ENCODE results near the gene DLGAP1.
"Not testable (repeated sequence)": the region's sequence is repeated elsewhere in the genome, so short reads cannot be mapped to it uniquely, and the experiment has no call there.

DLGAP1 gene

DNA sequence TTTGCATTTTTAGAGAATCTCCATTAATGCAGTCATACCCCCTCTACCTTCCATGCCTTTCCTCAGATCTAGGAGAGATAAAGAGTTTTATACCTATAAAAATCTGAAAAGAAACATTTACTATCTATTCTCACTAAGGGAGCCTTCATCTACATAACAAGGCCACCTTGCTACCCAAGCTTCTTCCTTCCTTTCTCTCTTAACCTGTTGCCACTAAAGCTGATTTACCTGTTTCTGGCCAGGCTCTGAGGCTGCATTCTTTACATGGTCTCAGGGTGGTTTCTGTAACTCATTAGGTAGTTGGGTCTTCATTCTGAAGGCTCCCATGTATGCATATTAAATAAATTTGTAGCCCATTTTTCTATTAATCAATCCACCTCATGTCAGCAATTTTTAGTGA is 391.6 kb downstream of the DLGAP1 start:
- DNase-seq, result no peak

DNA sequence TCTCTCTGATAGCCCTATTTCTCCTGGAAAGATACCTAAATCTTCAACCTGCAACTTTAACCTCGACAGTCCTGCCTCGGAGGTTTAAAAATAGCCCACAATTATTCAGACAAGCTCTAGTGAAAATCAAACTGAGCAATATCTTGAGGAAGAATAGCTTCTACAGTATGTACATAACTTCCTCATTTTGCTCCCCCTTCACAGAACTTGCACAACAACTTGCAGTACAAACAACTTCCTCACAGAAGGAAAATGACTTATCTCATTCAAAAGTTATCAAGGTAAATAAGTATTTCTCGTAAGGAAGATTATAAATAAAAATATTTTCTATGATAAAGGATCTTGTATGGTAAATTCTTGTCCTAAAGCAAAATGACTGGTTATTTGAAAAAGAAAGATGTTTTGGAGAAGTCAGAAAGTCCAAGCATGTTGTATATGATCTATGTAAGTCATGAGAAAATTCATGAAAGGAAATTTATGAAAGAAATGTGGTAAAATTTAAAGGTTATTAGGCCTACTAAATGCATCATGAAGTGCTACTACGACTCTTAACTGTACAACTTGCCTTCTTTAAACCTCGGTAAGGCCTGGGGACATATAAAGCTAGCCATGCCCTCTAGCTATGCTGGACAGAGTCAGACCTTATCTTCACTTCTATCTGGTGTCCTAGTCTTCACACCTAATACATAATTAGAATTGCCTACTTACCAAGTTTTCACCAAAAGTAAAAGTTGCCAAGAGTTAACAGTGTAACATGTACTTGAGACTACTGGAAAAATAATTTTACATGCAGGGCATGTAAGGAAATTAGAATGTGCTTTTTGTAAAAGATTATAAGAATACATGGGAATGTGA is 394.5 kb downstream of the DLGAP1 start:
- DNase-seq, result no peak

DNA sequence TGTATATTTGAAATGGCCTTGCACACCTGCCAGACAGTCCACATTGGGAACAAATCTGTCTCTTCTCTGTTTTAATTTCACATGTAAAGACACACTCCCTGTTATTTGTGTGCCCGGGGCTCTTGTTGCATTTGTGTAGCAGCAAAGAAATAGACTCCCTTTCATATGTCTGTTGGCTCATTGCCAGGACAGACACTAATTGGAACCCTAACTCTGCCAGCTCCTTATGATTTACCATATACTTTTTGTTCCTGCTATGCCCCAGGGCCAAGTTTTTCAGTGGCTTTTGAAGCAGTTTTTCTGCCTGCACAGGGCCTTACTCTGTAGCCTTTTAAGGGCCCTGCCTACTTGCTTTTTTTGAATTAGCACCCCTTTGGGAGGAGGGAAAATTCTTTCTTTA is 396.9 kb downstream of the DLGAP1 start:
- no peak for DNase-seq

DNA sequence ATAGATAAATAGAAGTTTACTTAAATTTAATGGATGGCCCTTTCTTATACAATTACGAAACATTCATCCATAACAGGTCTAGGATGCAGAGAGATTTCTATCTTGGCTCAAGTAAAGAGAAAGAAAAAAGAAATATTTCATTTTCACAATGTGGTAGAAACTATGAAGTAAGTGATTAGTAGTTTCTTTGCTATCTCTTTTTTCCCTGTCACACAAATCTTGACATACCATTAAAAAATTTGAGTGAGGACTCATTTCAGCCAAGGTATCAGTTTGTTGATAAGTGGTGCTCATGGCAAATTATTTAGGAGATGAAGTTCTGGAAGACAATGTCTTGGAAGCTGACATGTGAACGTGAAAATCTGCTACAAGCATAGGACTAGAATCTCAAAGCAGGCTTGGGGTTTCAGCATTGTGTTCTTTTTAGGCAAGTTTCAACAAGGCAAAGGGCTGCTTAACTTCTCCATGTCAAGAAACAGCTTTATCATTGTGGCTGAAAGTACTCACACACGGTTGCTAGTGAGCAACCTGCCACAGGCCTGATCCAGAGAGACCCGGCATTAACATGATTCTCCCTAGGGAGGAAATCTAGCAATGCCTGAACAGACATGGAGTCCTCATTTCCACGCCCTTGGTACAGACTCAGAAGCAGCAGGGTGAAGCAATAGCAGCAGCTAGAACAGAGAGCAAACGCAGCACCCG is 414.6 kb downstream of the DLGAP1 start:
- DNase-seq, result no peak

DNA sequence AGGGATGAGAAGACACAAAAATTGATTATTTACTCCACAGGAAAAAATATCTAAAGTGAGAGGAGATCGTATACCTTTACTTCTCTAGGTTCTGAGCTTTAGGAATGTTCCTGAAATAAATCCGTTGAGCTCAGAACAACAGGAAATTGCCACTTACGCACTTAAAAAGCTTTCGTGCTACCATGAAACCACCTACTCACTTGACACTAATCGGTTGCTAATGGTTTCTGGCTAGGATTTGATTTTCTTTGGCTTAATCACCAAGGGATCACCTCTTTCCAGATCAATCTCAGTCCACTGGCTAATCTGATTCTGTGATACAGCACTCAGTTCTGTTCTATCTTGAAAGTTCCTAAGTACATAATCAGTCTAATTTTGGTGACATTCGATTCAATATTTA is 419.6 kb downstream of the DLGAP1 start:
- no peak for DNase-seq

DNA sequence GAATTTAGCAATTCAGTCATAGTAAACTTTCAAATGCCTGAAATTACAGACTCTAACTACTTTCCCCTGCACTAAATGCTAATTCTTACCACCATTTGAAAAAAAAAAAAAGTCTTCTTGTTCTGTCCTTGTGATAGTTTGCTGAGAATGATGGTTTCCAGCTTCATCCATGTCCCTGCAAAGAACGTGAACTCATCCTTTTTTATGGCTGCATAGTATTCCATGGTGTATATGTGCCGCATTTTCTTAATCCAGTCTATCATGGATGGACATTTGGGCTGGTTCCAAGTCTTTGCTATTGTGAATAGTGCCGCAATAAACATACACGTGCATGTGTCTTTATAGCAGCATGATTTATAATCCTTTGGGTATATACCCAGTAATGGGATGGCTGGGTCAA is 420.3 kb downstream of the DLGAP1 start:
- DNase-seq, result not testable (repeated sequence)

DNA sequence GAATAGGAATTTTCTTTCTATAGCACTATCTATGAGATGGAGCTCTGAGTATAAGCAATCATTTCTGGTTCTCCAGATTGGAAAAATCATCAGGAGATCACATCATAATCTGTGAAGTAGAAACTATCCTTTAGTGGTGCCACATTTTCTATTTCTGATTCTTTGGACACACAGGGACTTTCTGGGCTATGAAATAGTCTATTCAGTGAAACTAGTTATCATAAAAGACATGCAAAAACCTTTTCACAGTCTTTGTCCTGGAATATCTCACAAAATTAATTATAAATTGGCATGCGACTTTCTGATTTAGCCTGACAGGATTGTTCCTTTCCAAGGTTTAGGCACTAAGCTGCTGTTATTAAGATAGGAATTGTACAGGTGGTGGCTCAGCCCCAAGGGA is 428.6 kb downstream of the DLGAP1 start:
- no peak for DNase-seq

DNA sequence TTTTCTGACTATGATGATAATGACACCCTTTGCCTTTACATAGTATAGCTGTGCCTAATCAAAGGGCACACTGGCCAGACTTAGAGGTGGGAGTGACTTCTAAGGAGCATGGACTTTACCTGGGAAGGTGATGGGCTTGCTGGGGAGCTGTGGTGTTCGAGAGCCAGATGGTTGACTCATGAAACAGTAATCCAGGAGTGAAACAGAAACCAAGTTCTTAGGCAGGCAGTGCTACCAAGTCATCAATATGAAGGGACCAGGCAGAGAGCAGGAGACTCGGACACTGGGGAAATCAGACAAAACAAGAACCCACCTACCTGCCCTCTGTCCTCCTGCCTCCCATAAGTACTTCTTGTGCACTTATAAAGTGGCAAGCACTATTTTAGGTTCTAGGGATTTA is 430.4 kb downstream of the DLGAP1 start:
- no peak for DNase-seq

DNA sequence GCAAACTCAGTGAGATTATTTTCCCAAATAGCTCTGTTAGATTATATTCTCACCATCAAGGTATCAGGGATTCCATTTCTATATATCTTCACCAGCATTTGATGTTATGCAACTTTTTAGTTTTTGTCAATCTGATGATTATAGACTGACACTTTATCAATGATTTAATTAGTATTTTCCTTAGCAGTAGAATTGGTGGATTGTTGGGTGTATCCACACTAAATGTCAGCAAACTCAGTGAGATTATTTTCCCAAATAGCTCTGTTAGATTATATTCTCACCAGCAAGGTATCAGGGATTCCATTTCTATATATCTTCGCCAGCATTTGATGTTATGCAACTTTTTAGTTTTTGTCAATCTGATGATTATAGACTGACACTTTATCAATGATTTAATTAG is 432.4 kb downstream of the DLGAP1 start:
- not testable (repeated sequence) for DNase-seq

DNA sequence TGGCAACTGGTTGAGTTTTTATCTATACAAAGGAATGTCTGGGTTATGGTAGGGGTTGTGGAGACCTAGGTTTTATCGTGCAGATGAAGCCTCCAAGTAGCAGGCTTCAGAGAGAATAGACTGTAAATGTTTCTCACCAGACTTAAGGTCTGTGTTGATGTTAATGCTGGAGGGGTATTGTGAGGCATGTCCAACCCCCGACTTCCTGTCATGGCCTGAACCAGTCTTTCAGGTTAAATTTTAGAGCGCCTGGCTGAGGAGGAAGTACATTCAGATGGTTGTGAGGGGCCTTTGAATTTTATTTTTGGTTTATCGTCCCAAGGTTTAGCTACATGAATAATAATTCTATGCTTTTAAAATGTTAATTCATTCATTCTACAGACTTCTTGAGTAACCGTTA is 435.1 kb downstream of the DLGAP1 start:
- DNase-seq, result no peak

DNA sequence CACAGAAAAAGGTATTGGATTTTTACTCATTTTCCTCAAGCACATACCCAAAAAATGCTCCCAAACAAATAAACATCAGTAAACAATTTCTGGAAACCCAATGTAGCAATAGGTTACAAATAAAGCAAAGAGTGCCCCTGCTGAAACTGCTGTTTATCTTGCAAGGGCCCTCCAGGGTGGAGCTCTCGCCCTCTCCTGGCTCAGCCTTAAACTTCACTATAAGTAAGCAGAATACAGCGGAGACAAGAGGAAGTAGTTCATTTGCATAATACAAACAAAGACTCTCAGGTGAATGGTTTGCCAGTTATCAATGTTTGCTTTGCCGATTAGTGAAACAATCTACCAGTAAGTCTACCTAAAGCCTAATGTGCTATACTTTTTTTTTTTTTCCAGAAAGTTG is 437.6 kb downstream of the DLGAP1 start:
- no peak for DNase-seq

DNA sequence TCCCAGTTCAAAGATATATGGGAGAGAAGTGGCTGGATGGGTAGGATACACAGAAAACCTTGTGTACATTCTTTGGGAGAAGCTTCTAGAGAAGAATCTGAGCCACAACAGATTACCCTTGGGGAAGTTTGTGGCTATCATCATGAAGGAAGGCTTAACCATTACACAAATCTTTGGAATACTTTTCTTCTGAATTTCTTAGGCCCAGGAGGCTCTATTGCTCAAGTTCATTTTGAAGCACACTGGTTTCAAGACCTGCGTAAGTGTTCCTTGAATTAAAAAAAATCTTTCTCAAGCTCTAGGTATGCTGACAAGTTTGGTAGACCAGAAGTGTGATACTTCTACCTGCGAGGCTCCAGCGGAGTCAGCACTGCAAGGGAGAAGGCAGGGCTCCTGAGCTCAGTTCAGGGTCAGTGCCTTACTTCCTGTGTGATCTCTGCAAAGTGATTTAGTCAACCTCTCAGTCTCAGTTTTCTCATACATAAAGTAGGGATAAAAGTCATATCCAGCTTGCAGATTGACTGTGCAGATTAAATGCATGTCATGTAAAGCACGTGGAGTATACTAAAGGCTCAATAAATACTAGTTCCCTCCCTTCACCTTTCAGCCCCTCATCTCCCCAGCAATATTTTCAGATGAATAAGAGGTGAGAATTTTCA is 438.6 kb downstream of the DLGAP1 start:
- DNase-seq, result no peak

DNA sequence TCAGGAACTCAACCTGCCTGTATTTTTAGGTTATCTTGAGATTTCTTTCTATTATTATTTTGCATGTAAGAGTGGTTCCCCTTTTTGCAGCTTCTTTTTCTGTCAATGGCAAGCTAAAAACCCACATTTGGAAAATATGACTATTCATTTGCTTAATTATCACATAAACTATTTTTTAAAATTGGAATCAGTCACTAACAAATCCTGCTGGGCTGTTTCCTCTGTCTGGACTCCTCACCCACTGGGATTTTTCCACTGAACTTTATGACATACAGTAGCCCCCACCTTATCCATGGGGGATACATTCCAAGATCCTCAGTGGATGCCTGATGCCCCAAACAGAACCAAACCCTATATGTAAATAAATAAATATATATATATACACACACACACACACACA is 447.3 kb downstream of the DLGAP1 start:
- no peak for DNase-seq

DNA sequence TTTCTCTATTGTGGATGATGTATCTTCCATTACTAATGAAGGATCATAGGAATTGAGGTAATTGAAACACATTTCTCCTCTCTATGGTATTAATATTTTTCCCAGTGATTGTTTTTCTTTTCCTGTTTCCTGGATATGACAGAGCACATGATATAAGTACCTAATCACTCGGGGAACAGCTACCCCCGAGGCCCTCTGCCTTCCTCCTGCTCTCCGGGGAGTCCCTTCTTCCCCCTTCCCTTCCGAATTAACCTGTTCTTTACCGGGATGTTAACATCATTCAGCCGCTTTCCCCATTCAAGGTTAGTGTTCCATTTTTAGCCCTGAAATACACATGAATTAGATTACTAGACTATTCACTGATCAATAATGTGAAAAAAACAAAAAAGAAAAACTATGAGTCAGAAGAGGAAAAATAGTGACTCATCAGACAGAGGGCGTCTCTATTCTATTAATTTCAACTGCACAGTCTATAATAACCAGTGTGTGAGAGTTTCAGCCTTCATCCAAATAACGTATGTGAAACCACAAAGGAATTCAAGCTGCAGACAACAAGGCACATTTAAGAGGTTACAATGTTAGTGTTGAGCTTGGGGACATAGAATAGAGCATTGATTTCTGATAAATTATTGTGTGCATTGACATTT is 450.8 kb downstream of the DLGAP1 start:
- DNase-seq, result no peak

DNA sequence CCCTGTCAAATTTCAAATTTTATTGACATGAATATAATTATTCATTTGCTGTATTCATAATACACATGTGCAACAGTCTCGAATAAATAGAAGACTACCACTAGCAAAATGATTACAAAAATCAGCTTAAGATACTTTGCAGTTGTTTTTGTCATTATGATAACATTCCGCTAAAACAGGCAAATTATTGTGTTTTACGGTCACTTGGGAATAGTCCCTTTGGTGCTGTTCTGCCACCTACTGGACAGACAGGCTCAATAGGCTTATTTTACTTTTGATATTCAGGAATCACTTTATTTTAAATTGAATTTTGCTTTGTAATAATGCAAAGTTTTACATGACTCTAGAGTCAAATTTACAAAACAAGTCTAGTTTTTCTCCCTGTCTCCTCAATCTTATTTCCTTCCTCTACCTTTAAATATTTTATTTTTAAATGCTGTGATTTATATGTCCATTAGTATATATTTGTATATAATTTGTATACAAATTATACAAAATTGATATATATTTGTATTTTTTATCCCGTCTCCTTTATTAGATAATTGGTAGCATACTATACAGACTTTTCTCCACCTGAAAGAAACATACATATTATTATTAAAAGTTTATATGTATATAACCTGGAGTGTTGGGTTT is 456.3 kb downstream of the DLGAP1 start:
- DNase-seq, result peak in 1 of 2 donors; percentile 66

DNA sequence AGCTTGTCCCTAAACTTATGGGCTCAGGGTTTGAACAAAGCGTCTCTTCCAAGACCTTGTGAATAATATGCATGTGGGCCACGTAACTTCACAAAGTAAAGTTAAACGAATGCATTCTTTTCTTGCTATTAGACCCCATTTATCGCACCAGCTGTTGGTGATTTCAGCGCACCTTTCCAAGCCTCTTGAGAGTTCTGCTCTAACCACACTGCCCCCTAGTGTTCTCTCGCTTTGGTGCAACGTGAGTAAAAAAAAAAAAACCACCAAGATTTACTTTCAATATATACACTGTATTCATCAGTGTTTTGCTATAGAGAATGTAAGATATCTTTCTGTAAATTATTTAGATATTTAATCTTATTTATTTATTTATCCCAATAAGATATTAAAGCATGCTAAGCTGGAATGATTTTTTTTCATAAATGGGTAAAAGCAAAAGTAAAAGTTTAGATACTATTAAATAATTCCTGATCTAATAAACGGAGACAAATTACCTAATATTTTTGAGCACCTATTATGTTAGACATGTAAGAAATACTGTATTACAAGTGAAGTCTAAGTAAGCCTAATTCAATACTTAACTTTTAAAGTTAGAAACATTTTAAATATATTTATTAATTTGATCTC is 459.5 kb downstream of the DLGAP1 start:
- peak; percentile 31 to 63 for DNase-seq

DNA sequence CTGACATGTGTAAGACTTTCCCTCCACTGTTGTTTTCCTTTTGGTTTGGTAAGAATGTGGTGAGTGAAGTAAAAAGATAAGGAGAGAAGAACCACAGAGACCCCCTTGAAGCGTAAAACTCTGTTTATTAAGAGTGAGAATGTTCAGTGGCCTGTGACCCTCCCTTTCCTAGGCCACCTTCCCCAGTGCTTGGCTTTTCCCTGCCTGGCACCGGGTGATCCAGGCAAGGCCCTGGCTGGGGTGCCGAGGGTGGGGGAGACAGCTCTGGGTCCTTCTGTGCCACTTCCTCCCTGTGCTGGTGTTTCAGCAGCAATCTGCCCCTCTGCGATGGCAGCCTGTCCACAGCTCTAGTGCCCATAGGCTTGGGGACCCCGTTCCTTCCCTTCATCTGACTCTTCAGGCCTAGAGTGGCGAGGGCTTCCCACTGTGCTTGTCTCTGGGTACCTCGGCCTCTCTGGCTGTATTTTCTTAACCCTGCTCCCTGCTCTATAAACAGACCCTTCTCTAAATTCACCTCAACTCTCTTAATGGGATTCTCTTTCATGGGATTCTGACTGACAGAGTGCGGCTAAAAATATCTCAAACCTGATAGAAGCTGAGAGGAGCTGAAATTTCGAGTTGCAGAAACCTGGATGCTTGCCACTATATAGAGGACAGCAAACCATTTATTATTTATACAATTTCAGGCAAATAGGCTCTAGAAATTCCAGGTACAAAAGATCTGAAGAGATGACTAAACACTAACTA is 461.0 kb downstream of the DLGAP1 start:
- no peak for DNase-seq

DNA sequence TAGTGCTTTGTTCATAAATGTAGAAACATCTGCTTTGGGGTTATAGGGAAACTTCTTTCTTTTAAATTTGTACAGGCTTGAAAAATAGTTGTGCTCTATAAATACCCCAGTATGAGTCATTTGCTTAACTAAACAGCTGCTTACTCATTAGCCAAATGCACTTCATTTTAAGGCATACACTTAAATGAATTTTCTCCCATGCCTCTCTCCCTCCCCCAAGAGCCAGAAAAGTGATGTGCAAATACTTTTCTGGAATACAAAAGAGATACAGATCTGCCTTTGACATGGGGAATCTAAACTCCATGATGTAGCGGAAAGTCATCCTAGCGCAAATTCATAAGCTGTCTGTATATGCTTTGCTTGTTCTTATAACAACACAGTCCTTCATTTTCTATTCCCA is 469.4 kb downstream of the DLGAP1 start:
- DNase-seq, result no peak

DNA sequence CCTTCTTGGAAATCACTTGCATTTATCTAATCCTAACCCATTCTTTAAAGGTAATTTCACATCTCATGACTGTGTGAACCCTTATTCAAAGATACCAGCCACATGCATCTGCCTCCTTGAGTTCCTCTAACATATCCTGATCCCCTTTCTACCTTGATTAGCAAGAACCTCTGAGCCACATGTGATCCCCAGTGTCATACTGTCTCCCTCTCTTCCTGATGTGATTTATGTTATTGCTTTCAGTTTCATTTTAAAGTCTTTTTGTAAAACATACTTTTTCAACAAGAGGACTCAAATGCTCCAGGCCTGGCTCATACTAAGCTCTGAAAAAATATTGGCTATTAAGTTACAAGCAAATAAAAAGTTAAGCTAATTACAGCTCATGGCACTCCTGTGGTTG is 470.1 kb downstream of the DLGAP1 start:
- no peak for DNase-seq

DNA sequence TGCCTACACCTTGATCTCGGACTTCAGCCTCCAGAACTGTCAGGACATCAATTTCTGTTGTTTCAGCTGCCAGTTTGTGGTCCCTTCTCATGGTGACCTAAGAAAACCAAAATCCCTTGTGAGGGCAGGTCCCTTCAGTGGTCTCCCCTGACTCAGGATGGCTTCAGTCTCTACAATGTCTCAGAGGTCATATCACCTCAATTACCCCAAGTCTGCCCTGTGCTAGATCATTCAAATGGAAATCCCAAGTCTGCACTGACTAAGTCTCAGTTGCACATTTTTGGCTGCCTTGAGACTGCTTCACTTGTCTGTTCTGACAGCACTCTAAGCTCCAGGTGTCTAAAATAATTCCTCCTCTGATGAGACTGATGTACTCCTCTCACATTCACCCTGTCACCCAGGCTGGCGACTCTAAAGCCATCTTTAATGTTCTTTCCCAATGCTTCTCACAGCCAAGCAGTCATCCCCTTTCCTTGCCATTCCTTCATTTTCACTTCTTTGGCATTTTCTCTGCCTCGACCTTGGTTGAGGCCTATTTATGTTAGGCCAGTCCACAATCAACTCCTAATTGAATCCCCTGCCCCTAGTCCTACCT is 470.8 kb downstream of the DLGAP1 start:
- no peak for DNase-seq

DNA sequence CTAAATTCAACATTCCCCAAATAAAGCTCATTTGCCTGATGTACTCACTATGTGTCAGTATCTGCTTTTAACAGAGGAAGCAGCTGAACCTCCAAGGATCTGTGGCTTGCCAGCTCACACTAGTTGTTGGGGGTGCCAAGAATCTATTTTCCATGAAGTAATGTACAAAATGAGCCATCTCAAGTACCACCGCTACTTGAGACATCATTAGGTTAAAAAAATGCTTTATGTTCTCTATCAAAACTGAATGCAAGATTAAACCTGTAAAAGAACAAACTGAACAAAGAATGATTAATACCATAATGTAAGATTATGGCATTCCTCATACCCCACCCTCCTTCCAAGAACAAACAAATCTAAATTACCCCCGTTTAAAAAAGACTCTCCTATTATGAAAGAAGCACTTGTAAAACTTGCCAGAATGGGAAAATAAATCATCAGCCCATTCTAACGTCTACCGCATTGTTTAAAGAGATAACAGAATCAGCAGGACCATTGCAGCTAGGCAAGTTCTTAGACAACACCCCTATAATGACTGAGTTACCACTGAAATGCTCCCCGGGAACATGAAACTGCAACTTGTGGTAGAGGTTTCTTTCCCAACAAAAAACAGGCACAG is 471.6 kb downstream of the DLGAP1 start:
- no peak for DNase-seq

Measured in hippocampal formation (tissue), 2 donors.